Hepatocyte (in vitro differentiated cells): Measurements from ENCODE around the gene ACTL9.

Experiments used
- CTCF ChIP-seq: fragments of 200-600 bp; sonication (generic); IDR thresholded peaks from 2 replicates; pipeline ENCODE4 v1.5.1; 2016; ENCODE audit warnings: antibody characterized with exemption, mild to moderate bottlenecking; ENCODE audit not compliant: poor library complexity
- EZH2 ChIP-seq: fragments of 200-600 bp; sonication (generic); IDR thresholded peaks from 2 replicates; pipeline ENCODE4 v1.6.1; 2016; ENCODE audit warnings: antibody characterized with exemption, mild to moderate bottlenecking, borderline replicate concordance
- EZH2phosphoT487 ChIP-seq: fragments of 200-600 bp; sonication (generic); IDR thresholded peaks from one replicate; pipeline ENCODE4 v1.6.1; 2018; ENCODE audit warnings: antibody characterized with exemption, mild to moderate bottlenecking, low read depth, moderate library complexity; ENCODE audit not compliant: unreplicated experiment, severe bottlenecking

- TF ChIP-seq EZH2 (no peak), CTCF (no peak), EZH2phosphoT487 (no peak)
Observed at GRCh38 chr19:8678244-8678807, 20.3 kb downstream of the ACTL9 start.
